K562 (cell line): Measurements from ENCODE around the gene VSTM5. TPM values are rescaled to one million over a fixed set of nuclear protein-coding genes. Genes with fewer than 3 reads are reported as not detected.

Experiments used
- ATAC-seq: fragments of 200-7000 bp; cut with Tn5 transposase; 3 replicates; pipeline ENCODE4 v1.9.1; 2020; ENCODE audit warnings: moderate library complexity
- BruUV-seq: library from RNA; stranded (reverse); fragments of 400-500 nt; replicated peaks from 2 replicates; lab custom pipeline; 2021; lab: Mats Ljungman, UMichigan
- CTCF ChIA-PET: fragments of 300-600 bp; formaldehyde crosslinking; extraction: SDS; loops from one replicate; lab custom pipeline; 2021; ENCODE audit warnings: low intra/inter-chr PET ratio; lab: Yijun Ruan, JAX
- POLR2A ChIA-PET: fragments of 300-600, 350-650 bp; sonication (Branson Sonifier 250); formaldehyde crosslinking; extraction: SDS; loops from one replicate; lab custom pipeline; 2021; ENCODE audit warnings: antibody characterized with exemption, inconsistent platforms; lab: Yijun Ruan, JAX
- DNase-seq, 4 experiments: peaks; one replicate each; pipeline versions ENCODE4 v3.0.0 to v3.0.0-alpha.2; 2011 to 2018; ENCODE audit warnings: low spot score in 3 of 4, mixed read lengths in 3 of 4; ENCODE audit errors: extremely low read depth in 1 of 4
- FAIRE-seq: peaks from 2 replicates; lab custom pipeline; 2011; peaks lifted over from hg19 to GRCh38; lab: Jason Lieb, UNC
- H2AFZ ChIP-seq: 2 replicates; pipeline ENCODE4 v1.6.0; 2011; ENCODE audit warnings: low read depth, low read length, control low read depth, inconsistent platforms
- H3K27ac ChIP-seq: fragments of 200-600 bp; 3 replicates; pipeline ENCODE4 v1.8.0; 2011; ENCODE audit warnings: low read depth, mild to moderate bottlenecking, control low read depth, inconsistent platforms, low read length, moderate library complexity, mixed read lengths; ENCODE audit errors: extremely low read depth
- H3K27me3 ChIP-seq, 2 experiments: fragments of 300-600 bp in 1 of 2; 2 replicates in 1 of 2; 3 replicates in 1 of 2; pipeline versions ENCODE4 v1.6.0 to v1.8.0; 2011; ENCODE audit warnings: inconsistent platforms in 2 of 2, low read length in 2 of 2, mild to moderate bottlenecking in 1 of 2, mixed read lengths in 1 of 2, moderate library complexity in 1 of 2; ENCODE audit not compliant: control insufficient read depth in 2 of 2, insufficient read depth in 2 of 2
- H3K36me3 ChIP-seq: fragments of 300-600 bp; 3 replicates; pipeline ENCODE4 v1.8.0; 2011; ENCODE audit warnings: mild to moderate bottlenecking, low read length, inconsistent platforms; ENCODE audit not compliant: control insufficient read depth, insufficient read depth
- H3K4me1 ChIP-seq, 2 experiments: fragments of 200-600 bp in 1 of 2; replicated peaks in 1 of 2; 2 replicates in 1 of 2; 3 replicates in 1 of 2; pipeline versions ENCODE4 v1.5.1 to v1.8.0; 2011; ENCODE audit warnings: inconsistent platforms in 2 of 2, low read length in 2 of 2, mild to moderate bottlenecking in 1 of 2, mixed read lengths in 1 of 2, moderate library complexity in 1 of 2; ENCODE audit not compliant: control insufficient read depth in 2 of 2, insufficient read depth in 2 of 2
- H3K4me2 ChIP-seq: 2 replicates; pipeline ENCODE4 v1.6.1; 2011; ENCODE audit warnings: low read length, control low read depth, inconsistent platforms, mixed read lengths; ENCODE audit not compliant: insufficient read depth
- H3K4me3 ChIP-seq: fragments of 200-600 bp; sonication (generic), shearing (Covaris generic); 2 replicates; pipeline ENCODE4 v1.5.1; 2016; ENCODE audit warnings: control low read depth, inconsistent platforms
- H3K79me2 ChIP-seq: fragments of 200-600 bp; 3 replicates; pipeline ENCODE4 v1.8.0; 2011; ENCODE audit warnings: low read length, inconsistent platforms; ENCODE audit not compliant: control insufficient read depth, insufficient read depth
- H3K9ac ChIP-seq, 2 experiments: 2 replicates each; pipeline versions ENCODE4 v1.6.0 to v1.6.1; 2011; ENCODE audit warnings: low read depth in 2 of 2, low read length in 2 of 2, control low read depth in 1 of 2, inconsistent platforms in 1 of 2, mild to moderate bottlenecking in 1 of 2, mixed read lengths in 1 of 2; ENCODE audit not compliant: insufficient read depth in 1 of 2
- H3K9me1 ChIP-seq: one replicate; pipeline ENCODE4 v1.6.0; 2011; ENCODE audit warnings: inconsistent platforms, mild to moderate bottlenecking, low read length, moderate library complexity; ENCODE audit not compliant: control insufficient read depth, insufficient read depth
- H3K9me3 ChIP-seq: replicated peaks from 2 replicates; pipeline ENCODE4 v1.5.1; 2011; ENCODE audit warnings: low read depth, low read length, inconsistent platforms; ENCODE audit not compliant: control insufficient read depth, insufficient read depth
- H4K20me1 ChIP-seq: replicated peaks from 2 replicates; pipeline ENCODE4 v1.6.1; 2011; ENCODE audit warnings: low read length, inconsistent platforms, mixed read lengths; ENCODE audit not compliant: control insufficient read depth, insufficient read depth
- BHLHE40 ChIP-seq: IDR thresholded peaks from 2 replicates; pipeline ENCODE4 v1.6.1; 2011; ENCODE audit warnings: low read length, improper control_type of control experiment
- NFYB ChIP-seq: IDR thresholded peaks from 2 replicates; pipeline ENCODE4 v1.6.1; 2011; ENCODE audit warnings: mild to moderate bottlenecking, moderate library complexity; ENCODE audit not compliant: insufficient read length; ENCODE audit errors: extremely low read depth
- SPI1 ChIP-seq: IDR thresholded peaks from 2 replicates; pipeline ENCODE4 v1.6.1; 2011; ENCODE audit warnings: low read depth, low read length, control low read depth, borderline replicate concordance
- ZNF431 ChIP-seq: sonication (generic); formaldehyde crosslinking; IDR thresholded peaks from 2 replicates; pipeline ENCODE4 v1.8.0; 2022; ENCODE audit warnings: mild to moderate bottlenecking, missing genetic modification reagents
- WGBS: fragments of 100-300 bp; shearing (Covaris generic); methylation state at CpG from one replicate; pipeline ENCODE4 v1.1.6; 2016; ENCODE audit warnings: low coverage, mixed read lengths; ENCODE audit not compliant: insufficient coverage; ENCODE audit errors: missing lambda C conversion rate; 5-methylcytosine and 5-hydroxymethylcytosine counted together
- in situ Hi-C: fragments of 300-500 bp; cut with MboI; formaldehyde crosslinking; loops from 4 replicates; pipeline ENCODE4 v1.15.0; 2018; ENCODE audit warnings: inconsistent platforms, mixed read lengths
- intact Hi-C: fragments of 100-400 bp; cut with micrococcal nuclease; formaldehyde crosslinking; loops from 2 replicates; pipeline ENCODE4 v1.14.2; 2022
- polyA plus RNA-seq, 8 experiments: library from polyadenylated mRNA; depleted of rRNA in 4 of 8; stranded (reverse) in 5 of 8; unstranded in 3 of 8; fragments of >200 nt; fragmentation: Nextera tagmentation in 2 of 8; fragmentation: Illumina TruSeq in 1 of 8; extraction: Ambion mirVana in 2 of 8; extraction: Trizol in 1 of 8; gene quantifications; 2 replicates each; pipeline versions ENCODE4 v1.2.1 to v1.2.3, GENCODE V29; 2011 to 2014; ENCODE audit warnings: inconsistent platforms in 1 of 8, missing spikeins in 1 of 8
- total RNA-seq, 7 experiments: library from RNA; depleted of rRNA in 6 of 7; stranded (reverse); fragments of >200 nt in 6 of 7; fragmentation: Illumina TruSeq in 2 of 7; extraction: Trizol in 2 of 7; gene quantifications; 2 replicates each; pipeline versions ENCODE4 v1.2.1 to v1.2.3, GENCODE V29; 2011 to 2021; ENCODE audit warnings: low replicate concordance in 1 of 7

VSTM5 gene
- total and polyA plus RNA-seq, 9 of the 15 experiments (the other 6 are each of a cell fraction or from before 2014, with no cell fraction given): 0.01 TPM; not detected in 8

DNA sequence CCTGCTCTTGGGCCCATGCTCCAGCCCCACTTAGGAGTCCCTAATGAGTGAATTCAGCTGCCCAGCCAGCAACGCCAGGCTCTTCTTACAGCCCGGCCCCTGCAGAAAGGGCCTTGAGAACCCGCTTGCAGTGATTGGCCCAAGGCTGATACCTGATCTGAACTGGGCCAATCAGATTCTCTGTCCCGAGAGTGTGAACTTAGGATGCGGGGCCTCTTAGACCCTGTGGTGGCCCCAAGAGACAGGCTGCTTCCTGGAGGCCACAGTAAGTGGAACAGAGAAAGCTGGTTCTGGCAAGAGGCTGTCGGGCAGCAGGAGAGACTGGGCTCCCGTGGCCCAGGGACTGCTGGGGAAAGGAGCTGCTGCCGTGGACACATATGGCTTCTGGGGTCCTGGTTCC is 11.5 kb downstream of the VSTM5 start:
- no peaks in the 10 kb centered on the region for H3K36me3 ChIP-seq
- no peak for DNase-seq
- peaks cover 2% of the 10 kb centered on the region; the same call in 1 of the 2 replicates for H4K20me1 ChIP-seq
- ATAC-seq: peak; percentile 64
- intact Hi-C loops: no loop called here
- peaks cover 17 to 30% of the 10 kb centered on the region in 2 experiments; a peak in 4 of 5 replicates for H3K27me3 ChIP-seq
- H3K79me2 ChIP-seq: no peaks in the 10 kb centered on the region
- H3K9ac ChIP-seq: no peak overlapping the region
- no peaks in the 10 kb centered on the region; the same call in 1 of the 2 replicates for H3K9me3 ChIP-seq
- H3K4me3 ChIP-seq: no peak overlapping the region
- ChIA-PET CTCF (no interaction called here), POLR2A (interaction anchor here (0.9 kb wide), 1 partner anchor 8 kb away, joined by 3 read pairs; no protein-coding TSS in a partner anchor)
- H3K9me1 ChIP-seq: no peaks in the 10 kb centered on the region
- whole genome bisulfite sequencing: 14% methylated on average over 7 of the region's 8 CpGs
- BruUV-seq: no TSS peak
- H2AFZ ChIP-seq: no peak overlapping the region
- peaks cover 3 to 5% of the 10 kb centered on the region in 2 experiments; a peak in 3 of 5 replicates for H3K4me1 ChIP-seq
- peak; percentile 39 for TF ChIP-seq NFYB
- TF ChIP-seq ZNF431 (CRISPR knock-in tag): no peak
- H3K27ac ChIP-seq: no peak overlapping the region
- in situ Hi-C loops: no loop called here
- H3K4me2 ChIP-seq: no peak overlapping the region
- FAIRE-seq: no peak

DNA sequence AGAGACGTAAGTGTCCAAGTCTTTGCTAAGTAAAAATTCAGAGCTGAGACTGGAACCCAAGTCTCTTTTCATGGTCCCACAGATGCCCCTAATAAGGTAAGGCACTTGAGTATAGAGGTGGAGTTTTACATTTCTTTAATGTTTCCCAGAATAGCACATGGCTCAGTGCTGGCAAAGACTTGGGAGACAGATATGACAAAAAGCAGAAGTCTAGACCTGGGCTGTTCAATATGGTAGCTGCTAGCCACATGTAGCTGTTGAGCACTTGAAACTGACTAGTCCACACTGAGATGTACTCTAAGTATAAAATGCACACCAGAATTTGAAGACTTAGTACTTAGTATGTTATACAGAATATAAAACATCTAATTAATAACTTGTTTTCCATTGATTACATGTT is 17.6 kb downstream of the VSTM5 start:
- WGBS: 20% methylated on average over 1 of the region's 1 CpG
- Histone ChIP-seq H3K79me2 (no peaks in the 10 kb centered on the region), H3K27me3 (peaks cover 17 to 29% of the 10 kb centered on the region in 2 experiments; a peak in 4 of 5 replicates), H3K4me1 (no peaks in the 10 kb centered on the region)
- TF ChIP-seq BHLHE40 (no peak), SPI1 (peak; percentile 67)
- TF ChIP-seq, all 486 proteins: peak for 1
- ChIA-PET CTCF (no interaction called here), POLR2A (no interaction called here)
- H3K9me3 ChIP-seq: no peaks in the 10 kb centered on the region; the same call in 1 of the 2 replicates
- H3K9me1 ChIP-seq: no peaks in the 10 kb centered on the region
- ATAC-seq (peak; percentile 45), DNase-seq (no peak), FAIRE-seq (no peak)
- intact Hi-C loops: no loop called here
- no peak overlapping the region for H3K4me3 ChIP-seq
- BruUV-seq: no TSS peak
- 0 out of 2 replicates have a peak, but pooled peaks cover 4% of the 10 kb centered on the region for H4K20me1 ChIP-seq
- in situ Hi-C loops: no loop called here
- no peak overlapping the region for H2AFZ ChIP-seq
- no peak overlapping the region for H3K4me2 ChIP-seq
- no peak overlapping the region for H3K9ac ChIP-seq
- no peaks in the 10 kb centered on the region for H3K36me3 ChIP-seq
- H3K27ac ChIP-seq: no peak overlapping the region
